Right ventricle myocardium inferior (tissue), 1 donor: ENCODE data around the gene FMNL2. TPM values are rescaled to one million over a fixed set of nuclear protein-coding genes. Genes with fewer than 3 reads are reported as not detected.

Experiments used
- ATAC-seq: fragments of 200-7000 bp; cut with Tn5 transposase; one replicate; pipeline ENCODE4 v1.9.1; 2020; ENCODE audit warnings: mild to moderate bottlenecking, moderate library complexity
- DNase-seq: peaks from one replicate; pipeline ENCODE4 v3.0.0; 2021; ENCODE audit errors: missing footprints
- intact Hi-C: fragments of 100-400 bp; cut with DNase I; formaldehyde crosslinking; loops from one replicate; pipeline ENCODE4 v1.11.0; 2022
- total RNA-seq: library from RNA; stranded (reverse); fragmentation: NEBNext Ultra II Directional; extraction: Animal tissue kit (Norgen Biotek cat#: 25700); gene quantifications from one replicate; pipeline ENCODE4 v1.2.1, GENCODE V29; 2021
- donor health status: DM: no; HTN: yes; CAD: no; lungs with severe emphysema.

The FMNL2 gene
- total RNA-seq, 1 donor from 2014 or later = 7.2 TPM

- no peak for DNase-seq
- intact Hi-C loops = no loop called here
- no peak for ATAC-seq
Measured at GRCh38 chr2:152623076-152623740, 288.2 kb downstream of the FMNL2 start.

- no peak for ATAC-seq
- intact Hi-C loops = no loop called here
- DNase-seq = no peak
Measured at GRCh38 chr2:152623775-152624174, 288.8 kb downstream of the FMNL2 start.

- intact Hi-C loops = no loop called here
Measured at GRCh38 chr2:152624805-152625204, 289.8 kb downstream of the FMNL2 start.

GRCh38 chr2:152626911-152627339, 292.0 kb downstream of the FMNL2 start:
- intact Hi-C loops = loop anchor here (2.0 kb wide), 1 partner anchor 436 kb away; no protein-coding TSS in a partner anchor
- DNase-seq (no peak), ATAC-seq (no peak)

More at GRCh38 chr2:152624805-152625204, 289.8 kb downstream of the FMNL2 start:
- DNase-seq (no peak), ATAC-seq (no peak)

GRCh38 chr2:152627351-152627957, 292.5 kb downstream of the FMNL2 start:
- ATAC-seq (no peak), DNase-seq (no peak)
- intact Hi-C loops = loop anchor here (2.0 kb wide), 1 partner anchor 437 kb away; no protein-coding TSS in a partner anchor

- intact Hi-C loops = no loop called here
- no peak for ATAC-seq
- DNase-seq = no peak
Measured at GRCh38 chr2:152629202-152629601, 294.2 kb downstream of the FMNL2 start.

GRCh38 chr2:152630466-152630865, 295.5 kb downstream of the FMNL2 start:
- intact Hi-C loops = no loop called here
- no peak for DNase-seq
- no peak for ATAC-seq

- no peak for ATAC-seq
- intact Hi-C loops = no loop called here
- no peak for DNase-seq
Measured at GRCh38 chr2:152632736-152633135, 297.8 kb downstream of the FMNL2 start.

GRCh38 chr2:152635635-152636298, 300.8 kb downstream of the FMNL2 start:
- ATAC-seq (peak; percentile 56), DNase-seq (no peak)
- intact Hi-C loops = loop anchor here (5.0 kb wide), 2 partner anchors 458 to 598 kb away; partner anchors contain the start of gene STAM2

GRCh38 chr2:152637251-152637650, 302.3 kb downstream of the FMNL2 start:
- ATAC-seq = no peak
- intact Hi-C loops = loop anchor here (5.0 kb wide), 2 partner anchors 460 to 600 kb away; partner anchors contain the start of gene STAM2
- no peak for DNase-seq

GRCh38 chr2:152638056-152638455, 303.1 kb downstream of the FMNL2 start:
- intact Hi-C loops = loop anchor here (5.0 kb wide), 2 partner anchors 461 to 601 kb away; partner anchors contain the start of gene STAM2
- no peak for DNase-seq
- no peak for ATAC-seq

GRCh38 chr2:152638590-152638989, 303.6 kb downstream of the FMNL2 start:
- DNase-seq (no peak), ATAC-seq (no peak)
- intact Hi-C loops = loop anchor here (5.0 kb wide), 2 partner anchors 461 to 601 kb away; partner anchors contain the start of gene STAM2

GRCh38 chr2:152644189-152644873, 309.4 kb downstream of the FMNL2 start:
- intact Hi-C loops = no loop called here
- DNase-seq (no peak), ATAC-seq (no peak)

GRCh38 chr2:152646264-152646663, 311.3 kb downstream of the FMNL2 start:
- intact Hi-C loops = no loop called here
- DNase-seq (no peak), ATAC-seq (no peak)

GRCh38 chr2:152646775-152647174, 311.8 kb downstream of the FMNL2 start:
- ATAC-seq = no peak
- intact Hi-C loops = no loop called here
- DNase-seq = no peak

- peak; percentile 84 for DNase-seq
- peak; percentile 76 for ATAC-seq
- intact Hi-C loops = no loop called here
Measured at GRCh38 chr2:152647552-152647951, 312.6 kb downstream of the FMNL2 start.

GRCh38 chr2:152648336-152648735, 313.4 kb downstream of the FMNL2 start:
- ATAC-seq (no peak), DNase-seq (no peak)
- intact Hi-C loops = no loop called here

GRCh38 chr2:152649997-152650396, 315.0 kb downstream of the FMNL2 start:
- intact Hi-C loops = no loop called here
- no peak for ATAC-seq
- no peak for DNase-seq

- ATAC-seq = no peak
Measured at GRCh38 chr2:152650768-152651371, 315.9 kb downstream of the FMNL2 start.

More at GRCh38 chr2:152650768-152651371, 315.9 kb downstream of the FMNL2 start:
- no peak for DNase-seq
- intact Hi-C loops = no loop called here
